PC-9 (cell line): ENCODE results near the gene CAST. TPM values are rescaled to one million over a fixed set of nuclear protein-coding genes. Genes with fewer than 3 reads are reported as not detected.

Experiments used
- BruUV-seq: library from RNA; stranded (reverse); fragments of 400-500 nt; replicated peaks from 2 replicates; lab custom pipeline; 2021; lab: Mats Ljungman, UMichigan
- CTCF ChIA-PET: fragments of 300-600 bp; sonication (Branson Sonifier 250); formaldehyde crosslinking; loops from one replicate; lab custom pipeline; 2022; ENCODE audit warnings: antibody characterized with exemption; lab: Charles Lee
- POLR2A ChIA-PET: fragments of 300-600 bp; sonication (Branson Sonifier 250); formaldehyde crosslinking; loops from one replicate; lab custom pipeline; 2022; ENCODE audit warnings: antibody characterized with exemption; ENCODE audit not compliant: unreplicated experiment; lab: Charles Lee
- DNase-seq, 2 experiments: peaks; one replicate each; pipeline versions ENCODE4 v3.0.0 to v3.0.0-alpha.2; 2015 to 2022; ENCODE audit warnings: mixed read lengths in 1 of 2
- H2AFZ ChIP-seq: fragments of 200-600 bp; sonication (generic); 2 replicates; pipeline ENCODE4 v1.8.1; 2017; ENCODE audit warnings: antibody characterized with exemption
- H3F3A ChIP-seq: fragments of 200-600 bp; sonication (generic); 2 replicates; pipeline ENCODE4 v1.8.1; 2017; ENCODE audit warnings: antibody characterized with exemption, mild to moderate bottlenecking, low read depth; ENCODE audit not compliant: insufficient read depth
- H3K27ac ChIP-seq: fragments of 200-600 bp; sonication (generic); 2 replicates; pipeline ENCODE4 v1.6.1; 2016; ENCODE audit warnings: mixed run types
- H3K27me3 ChIP-seq: fragments of 200-600 bp; sonication (generic); 2 replicates; pipeline ENCODE4 v1.6.1; 2016; ENCODE audit warnings: low read depth, mixed run types; ENCODE audit not compliant: insufficient read depth
- H3K36me3 ChIP-seq: fragments of 200-600 bp; sonication (generic); 2 replicates; pipeline ENCODE4 v1.6.1; 2016; ENCODE audit warnings: low read depth, mixed run types
- H3K4me1 ChIP-seq: fragments of 200-600 bp; sonication (generic); replicated peaks from 2 replicates; pipeline ENCODE4 v1.6.1; 2016; ENCODE audit warnings: mixed run types; ENCODE audit not compliant: insufficient read depth
- H3K4me2 ChIP-seq: fragments of 200-600 bp; sonication (generic); 2 replicates; pipeline ENCODE4 v1.6.1; 2017; ENCODE audit warnings: mixed run types
- H3K4me3 ChIP-seq: fragments of 200-600 bp; sonication (generic); 2 replicates; pipeline ENCODE4 v1.6.1; 2016; ENCODE audit warnings: mixed run types
- H3K79me2 ChIP-seq: fragments of 200-600 bp; sonication (generic); 2 replicates; pipeline ENCODE4 v1.6.1; 2017; ENCODE audit warnings: low read depth, mixed run types
- H3K9me2 ChIP-seq: fragments of 200-600 bp; sonication (generic); 2 replicates; pipeline ENCODE4 v1.8.1; 2017; ENCODE audit warnings: mild to moderate bottlenecking; ENCODE audit not compliant: insufficient read depth
- H3K9me3 ChIP-seq: fragments of 200-600 bp; sonication (generic); 2 replicates; pipeline ENCODE4 v1.8.1; 2016; ENCODE audit warnings: low read depth; ENCODE audit not compliant: insufficient read depth
- H4K20me1 ChIP-seq: fragments of 200-600 bp; sonication (generic); 2 replicates; pipeline ENCODE4 v1.8.1; 2017; ENCODE audit not compliant: insufficient read depth
- CTCF ChIP-seq: fragments of 200-600 bp; sonication (generic); conservative IDR thresholded peaks from 2 replicates; pipeline ENCODE4 v1.6.1; 2017; ENCODE audit warnings: mixed run types, antibody characterized with exemption, mild to moderate bottlenecking, moderate library complexity
- EZH2 ChIP-seq: fragments of 200-600 bp; sonication (generic); IDR thresholded peaks from 2 replicates; pipeline ENCODE4 v1.8.0; 2017; ENCODE audit warnings: antibody characterized with exemption, low read depth
- intact Hi-C: fragments of 100-400 bp; cut with micrococcal nuclease; formaldehyde crosslinking; loops from one replicate; pipeline ENCODE4 v1.10.0; 2022; ENCODE audit not compliant: unreplicated experiment
- total RNA-seq: library from RNA; stranded (reverse); gene quantifications from 2 replicates; pipeline ENCODE4 v1.2.3, GENCODE V29; 2021

Gene CAST
- total RNA-seq, 1 experiment from 2014 or later, result 289 TPM

DNA sequence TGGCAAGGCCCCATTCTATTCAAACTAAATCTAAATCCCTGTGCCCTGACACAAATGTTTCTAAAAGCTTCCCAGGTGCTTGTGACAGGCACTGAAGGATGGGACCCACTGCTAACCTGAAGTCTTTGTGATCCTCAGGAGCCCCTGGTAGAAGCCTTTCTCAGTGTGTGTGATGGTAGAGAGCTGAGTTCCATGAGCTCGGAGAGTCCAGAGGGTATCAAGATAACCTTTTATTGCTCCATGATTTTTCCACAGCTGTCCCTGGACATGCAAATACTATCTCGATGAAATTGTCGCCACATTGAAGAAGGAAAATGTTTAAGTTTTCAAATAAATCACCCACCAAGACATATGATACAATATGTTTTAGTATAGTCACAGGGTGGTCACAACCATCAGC is 7.7 kb downstream of the CAST start:
- Histone ChIP-seq H3K27me3 (no peaks in the 10 kb centered on the region), H3K79me2 (peaks cover 96% of the 10 kb centered on the region), H3K9me3 (no peaks in the 10 kb centered on the region), H4K20me1 (peaks cover 21% of the 10 kb centered on the region), H3K4me1 (peaks cover 6% of the 10 kb centered on the region), H3F3A (no peaks in the 10 kb centered on the region), H3K36me3 (peaks cover 14% of the 10 kb centered on the region; the same call in 1 of the 2 replicates), H3K27ac (no peak overlapping the region), H2AFZ (no peak overlapping the region), H3K4me2 (no peak overlapping the region), H3K9me2 (no peaks in the 10 kb centered on the region), H3K4me3 (no peak overlapping the region)
- ChIA-PET POLR2A (interaction anchor here (0.7 kb wide), 1 partner anchor 46 kb away, joined by 4 read pairs; no protein-coding TSS in a partner anchor), CTCF (interaction anchor here (0.6 kb wide), 1 partner anchor 83 kb away, joined by 8 read pairs; no protein-coding TSS in a partner anchor)
- BruUV-seq, result no TSS peak
- DNase-seq, result no peak
- intact Hi-C loops, result loop anchor here (10.0 kb wide), 2 partner anchors 265 to 495 kb away; partner anchors contain the start of gene LNPEP
- TF ChIP-seq CTCF, result no peak
- TF ChIP-seq EZH2, result no peak

DNA sequence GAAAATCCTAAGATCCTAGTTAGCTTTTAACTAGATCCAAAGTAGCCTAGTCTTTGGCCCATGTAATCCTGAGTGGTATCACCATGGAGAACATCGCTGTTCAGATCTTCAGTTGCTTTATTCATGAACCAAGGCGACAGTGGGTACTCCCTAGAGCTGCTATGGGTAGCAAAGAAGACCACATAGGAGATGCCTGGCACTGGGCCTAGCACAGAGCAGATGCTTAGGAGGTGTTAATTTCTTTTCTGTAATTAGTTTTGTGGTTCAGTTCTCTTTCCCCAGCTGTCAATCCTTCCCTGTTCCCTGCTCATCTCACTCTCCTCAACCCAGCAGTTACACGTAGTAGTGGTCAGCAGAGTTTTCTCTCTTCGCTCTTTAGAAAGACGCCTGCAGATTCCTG is 9.3 kb downstream of the CAST start:
- intact Hi-C loops, result no loop called here
- peaks cover 95% of the 10 kb centered on the region for H3K79me2 ChIP-seq

DNA sequence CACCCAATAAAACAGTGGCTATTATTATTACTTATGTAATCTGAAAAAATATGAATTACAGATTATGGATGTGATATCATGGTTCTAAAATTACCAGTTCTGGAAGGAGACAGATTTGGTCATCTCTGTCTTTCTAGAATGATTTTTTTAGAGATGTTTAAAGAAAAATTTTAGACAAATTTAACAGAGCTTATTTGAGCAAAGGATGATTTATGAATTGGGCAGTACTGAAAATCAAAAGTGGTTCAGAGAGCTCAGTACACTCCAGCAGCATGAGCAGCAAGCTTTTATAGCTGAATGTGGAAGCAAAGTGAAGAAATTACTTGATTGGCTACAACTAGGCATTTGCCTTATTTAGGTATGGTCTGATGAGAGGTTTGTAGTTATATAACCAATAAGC is 11.0 kb downstream of the CAST start:
- TF ChIP-seq CTCF (no peak), EZH2 (no peak)
- CTCF ChIA-PET, result no interaction called here

More for the DNA sequence above, 9.3 kb downstream of the CAST start:
- Histone ChIP-seq H2AFZ (no peak overlapping the region), H3K4me3 (no peak overlapping the region), H3K36me3 (peaks cover 25% of the 10 kb centered on the region; the same call in 1 of the 2 replicates), H3F3A (no peaks in the 10 kb centered on the region), H3K9me2 (no peaks in the 10 kb centered on the region), H3K4me1 (peaks cover 8% of the 10 kb centered on the region), H3K9me3 (no peaks in the 10 kb centered on the region), H3K4me2 (no peak overlapping the region), H4K20me1 (peaks cover 10% of the 10 kb centered on the region), H3K27me3 (no peaks in the 10 kb centered on the region), H3K27ac (no peak overlapping the region)
- no peak for DNase-seq
- TF ChIP-seq CTCF, result no peak
- no peak for TF ChIP-seq EZH2
- CTCF ChIA-PET, result no interaction called here
- no TSS peak for BruUV-seq
- POLR2A ChIA-PET, result no interaction called here

More for the DNA sequence above, 11.0 kb downstream of the CAST start:
- Histone ChIP-seq H3K4me3 (no peak overlapping the region), H3K4me2 (no peak overlapping the region), H3K9me2 (no peaks in the 10 kb centered on the region), H4K20me1 (peaks cover 9% of the 10 kb centered on the region; the same call in 1 of the 2 replicates), H3K9me3 (no peaks in the 10 kb centered on the region), H3K36me3 (peaks cover 35% of the 10 kb centered on the region; the same call in 1 of the 2 replicates), H3F3A (0 out of 2 replicates have a peak, but pooled peaks cover 4% of the 10 kb centered on the region), H3K4me1 (peaks cover 23% of the 10 kb centered on the region), H2AFZ (no peak overlapping the region), H3K27ac (no peak overlapping the region), H3K79me2 (peaks cover 83% of the 10 kb centered on the region), H3K27me3 (no peaks in the 10 kb centered on the region)
- DNase-seq, result no peak
- BruUV-seq, result no TSS peak
- intact Hi-C loops, result no loop called here
- POLR2A ChIA-PET, result no interaction called here
